ENCODE measurements around the gene OCA2.

DNA sequence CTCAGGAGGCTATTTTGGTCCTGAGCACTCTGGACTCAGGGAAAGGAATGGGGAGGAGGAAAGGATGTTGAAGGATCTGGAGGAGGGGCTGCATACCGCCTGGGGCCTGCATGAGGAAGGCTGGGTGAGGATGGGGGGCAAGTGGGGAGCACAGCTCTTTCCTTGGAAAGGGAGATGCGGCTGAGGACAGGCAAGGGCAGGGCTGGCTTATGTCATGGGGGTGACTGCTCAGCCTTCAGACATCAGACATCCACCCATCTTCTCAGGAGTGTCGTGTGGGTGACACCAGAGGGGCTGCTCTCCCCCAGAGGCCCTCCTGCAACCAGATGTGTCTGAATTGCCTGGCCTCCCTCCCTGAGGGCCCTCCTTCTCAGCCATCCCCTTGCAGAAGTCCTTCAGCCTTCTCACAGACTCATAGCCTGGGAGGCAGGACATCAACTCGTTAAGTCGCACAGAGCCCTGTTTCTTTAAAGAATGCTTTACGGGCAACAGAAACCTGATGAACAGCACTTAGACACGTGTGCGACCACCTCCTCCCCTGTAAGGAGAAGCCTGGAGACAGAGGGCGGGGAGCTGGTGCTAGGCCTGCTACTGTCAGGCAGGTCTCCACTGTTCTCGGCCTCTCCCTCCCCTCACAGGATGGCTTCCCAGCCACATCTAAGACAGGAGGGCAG lies 252.3 kb downstream of the OCA2 start:
- TF ChIP-seq POLR2AphosphoS5 (IDR thresholded peaks at IDR 0.05), result no peak
- TF ChIP-seq, protein P1, sequence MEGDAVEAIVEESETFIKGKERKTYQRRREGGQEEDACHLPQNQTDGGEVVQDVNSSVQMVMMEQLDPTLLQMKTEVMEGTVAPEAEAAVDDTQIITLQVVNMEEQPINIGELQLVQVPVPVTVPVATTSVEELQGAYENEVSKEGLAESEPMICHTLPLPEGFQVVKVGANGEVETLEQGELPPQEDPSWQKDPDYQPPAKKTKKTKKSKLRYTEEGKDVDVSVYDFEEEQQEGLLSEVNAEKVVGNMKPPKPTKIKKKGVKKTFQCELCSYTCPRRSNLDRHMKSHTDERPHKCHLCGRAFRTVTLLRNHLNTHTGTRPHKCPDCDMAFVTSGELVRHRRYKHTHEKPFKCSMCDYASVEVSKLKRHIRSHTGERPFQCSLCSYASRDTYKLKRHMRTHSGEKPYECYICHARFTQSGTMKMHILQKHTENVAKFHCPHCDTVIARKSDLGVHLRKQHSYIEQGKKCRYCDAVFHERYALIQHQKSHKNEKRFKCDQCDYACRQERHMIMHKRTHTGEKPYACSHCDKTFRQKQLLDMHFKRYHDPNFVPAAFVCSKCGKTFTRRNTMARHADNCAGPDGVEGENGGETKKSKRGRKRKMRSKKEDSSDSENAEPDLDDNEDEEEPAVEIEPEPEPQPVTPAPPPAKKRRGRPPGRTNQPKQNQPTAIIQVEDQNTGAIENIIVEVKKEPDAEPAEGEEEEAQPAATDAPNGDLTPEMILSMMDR (IDR thresholded peaks at IDR 0.05), result no peak

Measured in prostate gland (tissue), 2 donors.